ENCODE measurements around the gene VAV1. TPM values are rescaled to one million over a fixed set of nuclear protein-coding genes. Genes with fewer than 3 reads are reported as not detected.

Gene VAV1
- total RNA-seq, 1 experiment from 2014 or later, result 3.0 TPM

- Histone ChIP-seq H3K79me2 (ENCODE audit: low read length) (no peaks in the 10 kb centered on the region), H3K4me1 (ENCODE audit: insufficient read depth, low read length) (no peaks in the 10 kb centered on the region), H3K9ac (ENCODE audit: low read length) (no peak overlapping the region), H2AFZ (ENCODE audit: low read length) (no peak overlapping the region), H3K4me3 (ENCODE audit: low read length) (no peak overlapping the region), H3K27me3 (ENCODE audit: low read length) (no peaks in the 10 kb centered on the region), H3K36me3 (ENCODE audit: low read depth, low read length) (no peaks in the 10 kb centered on the region), H3K4me2 (ENCODE audit: low read length) (no peak overlapping the region), H3K9me2 (replicated peaks; ENCODE audit: low read length) (no peaks in the 10 kb centered on the region), H3F3A (ENCODE audit: low read length, unreplicated experiment) (no peaks in the 10 kb centered on the region), H4K20me1 (ENCODE audit: low read length) (no peaks in the 10 kb centered on the region), H3K27ac (ENCODE audit: low read length) (no peak overlapping the region), H3K9me3 (ENCODE audit: low read length) (no peaks in the 10 kb centered on the region)
- BruUV-seq (replicated peaks), result no TSS peak
- ATAC-seq (no peak), DNase-seq (no peak)
- CTCF ChIA-PET, result no interaction called here
- intact Hi-C loops (cut with micrococcal nuclease), result no loop called here
- TF ChIP-seq EZH2phosphoT487 (IDR thresholded peaks at IDR 0.05; ENCODE audit: borderline replicate concordance, low read length), result no peak
- POLR2A ChIA-PET (ENCODE audit: unreplicated experiment), result no interaction called here
Measured at GRCh38 chr19:6818246-6818645, 45.7 kb downstream of the VAV1 start.

GRCh38 chr19:6819323-6819722 is 46.8 kb downstream of the VAV1 start:
- Histone ChIP-seq H3K79me2 (ENCODE audit: low read length) (no peaks in the 10 kb centered on the region), H3K36me3 (ENCODE audit: low read depth, low read length) (no peaks in the 10 kb centered on the region), H3F3A (ENCODE audit: low read length, unreplicated experiment) (no peaks in the 10 kb centered on the region), H3K27ac (ENCODE audit: low read length) (no peak overlapping the region), H3K4me3 (ENCODE audit: low read length) (no peak overlapping the region), H3K27me3 (ENCODE audit: low read length) (no peaks in the 10 kb centered on the region), H2AFZ (ENCODE audit: low read length) (no peak overlapping the region), H3K9me2 (replicated peaks; ENCODE audit: low read length) (no peaks in the 10 kb centered on the region), H4K20me1 (ENCODE audit: low read length) (no peaks in the 10 kb centered on the region), H3K9ac (ENCODE audit: low read length) (no peak overlapping the region), H3K4me1 (ENCODE audit: insufficient read depth, low read length) (no peaks in the 10 kb centered on the region), H3K4me2 (ENCODE audit: low read length) (no peak overlapping the region), H3K9me3 (ENCODE audit: low read length) (no peaks in the 10 kb centered on the region)
- no peak for ATAC-seq
- POLR2A ChIA-PET (ENCODE audit: unreplicated experiment), result no interaction called here
- no peak for TF ChIP-seq EZH2 (IDR thresholded peaks at IDR 0.05; ENCODE audit: low read length, unreplicated experiment)
- no peak for DNase-seq
- no TSS peak for BruUV-seq (replicated peaks)
- CTCF ChIA-PET, result no interaction called here
- intact Hi-C loops (cut with micrococcal nuclease), result no loop called here

GRCh38 chr19:6820237-6820636 is 47.7 kb downstream of the VAV1 start:
- no peak overlapping the region for H3K4me2 ChIP-seq (ENCODE audit: low read length)
- intact Hi-C loops (cut with micrococcal nuclease), result no loop called here
- no peaks in the 10 kb centered on the region for H3K9me2 ChIP-seq (replicated peaks; ENCODE audit: low read length)
- CTCF ChIA-PET, result no interaction called here
- ATAC-seq, result no peak
- no peak for DNase-seq
- H3K36me3 ChIP-seq (ENCODE audit: low read depth, low read length), result no peaks in the 10 kb centered on the region
- POLR2A ChIA-PET (ENCODE audit: unreplicated experiment), result no interaction called here
- no peaks in the 10 kb centered on the region for H3K4me1 ChIP-seq (ENCODE audit: insufficient read depth, low read length)
- no peaks in the 10 kb centered on the region for H3K9me3 ChIP-seq (ENCODE audit: low read length)
- no peaks in the 10 kb centered on the region for H3F3A ChIP-seq (ENCODE audit: low read length, unreplicated experiment)
- no peaks in the 10 kb centered on the region for H3K79me2 ChIP-seq (ENCODE audit: low read length)
- no TSS peak for BruUV-seq (replicated peaks)
- H3K27ac ChIP-seq (ENCODE audit: low read length), result no peak overlapping the region
- H3K9ac ChIP-seq (ENCODE audit: low read length), result no peak overlapping the region
- H3K4me3 ChIP-seq (ENCODE audit: low read length), result no peak overlapping the region
- no peak overlapping the region for H2AFZ ChIP-seq (ENCODE audit: low read length)
- no peaks in the 10 kb centered on the region for H4K20me1 ChIP-seq (ENCODE audit: low read length)
- no peaks in the 10 kb centered on the region for H3K27me3 ChIP-seq (ENCODE audit: low read length)
- no peak for TF ChIP-seq EZH2phosphoT487 (IDR thresholded peaks at IDR 0.05; ENCODE audit: borderline replicate concordance, low read length)
- TF ChIP-seq CTCF (conservative IDR thresholded peaks at IDR 0.05; ENCODE audit: low read depth, low read length), result no peak
- TF ChIP-seq EZH2 (IDR thresholded peaks at IDR 0.05; ENCODE audit: low read length, unreplicated experiment), result no peak

- no peaks in the 10 kb centered on the region for H3K4me1 ChIP-seq (ENCODE audit: insufficient read depth, low read length)
- no peak overlapping the region for H2AFZ ChIP-seq (ENCODE audit: low read length)
- H3K36me3 ChIP-seq (ENCODE audit: low read depth, low read length), result no peaks in the 10 kb centered on the region
- BruUV-seq (replicated peaks), result no TSS peak
- H3K79me2 ChIP-seq (ENCODE audit: low read length), result no peaks in the 10 kb centered on the region
- ATAC-seq (no peak), DNase-seq (no peak)
- H3F3A ChIP-seq (ENCODE audit: low read length, unreplicated experiment), result no peaks in the 10 kb centered on the region
- H3K9me3 ChIP-seq (ENCODE audit: low read length), result no peaks in the 10 kb centered on the region
- H3K9me2 ChIP-seq (replicated peaks; ENCODE audit: low read length), result no peaks in the 10 kb centered on the region
- H3K9ac ChIP-seq (ENCODE audit: low read length), result no peak overlapping the region
- CTCF ChIA-PET, result no interaction called here
- H3K27ac ChIP-seq (ENCODE audit: low read length), result no peak overlapping the region
- H3K27me3 ChIP-seq (ENCODE audit: low read length), result no peaks in the 10 kb centered on the region
- no peak overlapping the region for H3K4me3 ChIP-seq (ENCODE audit: low read length)
- no peaks in the 10 kb centered on the region for H4K20me1 ChIP-seq (ENCODE audit: low read length)
- POLR2A ChIA-PET (ENCODE audit: unreplicated experiment), result no interaction called here
- H3K4me2 ChIP-seq (ENCODE audit: low read length), result no peak overlapping the region
- TF ChIP-seq CTCF (conservative IDR thresholded peaks at IDR 0.05; ENCODE audit: low read depth, low read length) (no peak), EZH2 (IDR thresholded peaks at IDR 0.05; ENCODE audit: low read length, unreplicated experiment) (no peak), EZH2phosphoT487 (IDR thresholded peaks at IDR 0.05; ENCODE audit: borderline replicate concordance, low read length) (no peak)
- intact Hi-C loops (cut with micrococcal nuclease), result no loop called here
Measured at GRCh38 chr19:6821639-6822310, 49.3 kb downstream of the VAV1 start.
